ENCODE results near the gene KLHL29.

DNA sequence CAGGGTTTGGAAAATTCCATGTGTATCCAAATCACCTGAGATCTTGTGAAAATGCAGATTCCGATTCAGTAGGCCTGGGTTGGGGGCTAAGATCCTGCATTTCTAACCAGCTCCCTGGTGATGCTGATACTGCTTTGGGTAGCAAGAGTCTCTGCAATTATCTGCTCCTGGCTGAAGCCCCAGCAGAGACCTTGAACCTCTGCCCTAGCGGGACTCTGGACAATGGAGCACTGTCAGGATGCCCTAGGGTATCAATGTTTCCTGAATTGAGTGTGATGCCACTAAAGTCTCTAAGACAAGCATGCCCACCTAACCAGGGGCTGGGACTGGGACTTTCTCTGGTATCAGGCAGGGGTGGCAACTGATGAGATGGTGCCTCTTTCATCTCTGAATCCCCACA, 49.4 kb upstream of the KLHL29 start:
- TF ChIP-seq, protein P1, sequence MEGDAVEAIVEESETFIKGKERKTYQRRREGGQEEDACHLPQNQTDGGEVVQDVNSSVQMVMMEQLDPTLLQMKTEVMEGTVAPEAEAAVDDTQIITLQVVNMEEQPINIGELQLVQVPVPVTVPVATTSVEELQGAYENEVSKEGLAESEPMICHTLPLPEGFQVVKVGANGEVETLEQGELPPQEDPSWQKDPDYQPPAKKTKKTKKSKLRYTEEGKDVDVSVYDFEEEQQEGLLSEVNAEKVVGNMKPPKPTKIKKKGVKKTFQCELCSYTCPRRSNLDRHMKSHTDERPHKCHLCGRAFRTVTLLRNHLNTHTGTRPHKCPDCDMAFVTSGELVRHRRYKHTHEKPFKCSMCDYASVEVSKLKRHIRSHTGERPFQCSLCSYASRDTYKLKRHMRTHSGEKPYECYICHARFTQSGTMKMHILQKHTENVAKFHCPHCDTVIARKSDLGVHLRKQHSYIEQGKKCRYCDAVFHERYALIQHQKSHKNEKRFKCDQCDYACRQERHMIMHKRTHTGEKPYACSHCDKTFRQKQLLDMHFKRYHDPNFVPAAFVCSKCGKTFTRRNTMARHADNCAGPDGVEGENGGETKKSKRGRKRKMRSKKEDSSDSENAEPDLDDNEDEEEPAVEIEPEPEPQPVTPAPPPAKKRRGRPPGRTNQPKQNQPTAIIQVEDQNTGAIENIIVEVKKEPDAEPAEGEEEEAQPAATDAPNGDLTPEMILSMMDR (IDR thresholded peaks at IDR 0.05): no peak
- no peak for TF ChIP-seq POLR2A (IDR thresholded peaks at IDR 0.05)

All from thyroid gland (tissue), 4 donors.